Ectodermal cell (in vitro differentiated cells): ENCODE results near the gene ZGRF1.
A peak's percentile ranks its signal among the peaks of the same experiment; 100 is the strongest.

ENCODE experiments used
- H3K27ac ChIP-seq: 2 replicates; pipeline ENCODE4 v1.7.0; 2013; ENCODE audit warnings: mild to moderate bottlenecking, low read depth, low read length; ENCODE audit not compliant: insufficient read depth, poor library complexity, severe bottlenecking
- H3K27me3 ChIP-seq: 2 replicates; pipeline ENCODE4 v1.7.0; 2013; ENCODE audit warnings: mild to moderate bottlenecking, low read length; ENCODE audit not compliant: insufficient read depth, control insufficient read depth, poor library complexity, severe bottlenecking
- H3K36me3 ChIP-seq: one replicate; pipeline ENCODE4 v1.7.0; 2013; ENCODE audit warnings: low read length; ENCODE audit not compliant: control insufficient read depth, insufficient read depth
- H3K4me1 ChIP-seq: one replicate; pipeline ENCODE4 v1.7.0; 2013; ENCODE audit warnings: low read length; ENCODE audit not compliant: control insufficient read depth, insufficient read depth
- H3K4me3 ChIP-seq: 2 replicates; pipeline ENCODE4 v1.7.0; 2013; ENCODE audit warnings: low read depth, low read length, control low read depth; ENCODE audit not compliant: insufficient read depth
- H3K9me3 ChIP-seq: 2 replicates; pipeline ENCODE4 v1.7.0; 2013; ENCODE audit warnings: mild to moderate bottlenecking, low read length, moderate library complexity; ENCODE audit not compliant: control insufficient read depth
- whole genome bisulfite sequencing, 2 experiments: methylation state at CpG; one replicate each; pipeline ENCODE4 v1.1.7; 2013; ENCODE audit warnings: missing lambda C conversion rate in 2 of 2; 5-methylcytosine and 5-hydroxymethylcytosine counted together

ZGRF1 gene

GRCh38 chr4:112655270-112655669, 18.6 kb upstream of the ZGRF1 start:
- Histone ChIP-seq H3K36me3 (peaks cover 5% of the 10 kb centered on the region), H3K9me3 (no peaks in the 10 kb centered on the region), H3K4me3 (no peak overlapping the region), H3K4me1 (peaks cover 30% of the 10 kb centered on the region), H3K27ac (no peak overlapping the region), H3K27me3 (no peaks in the 10 kb centered on the region)
- WGBS, 2 experiments, result 43 to 47% methylated on average over 5 of the region's 5 CpGs

GRCh38 chr4:112652216-112652615, 15.5 kb upstream of the ZGRF1 start:
- Histone ChIP-seq H3K9me3 (no peaks in the 10 kb centered on the region), H3K4me1 (peaks cover 34% of the 10 kb centered on the region), H3K27me3 (no peaks in the 10 kb centered on the region), H3K36me3 (peaks cover 5% of the 10 kb centered on the region), H3K27ac (peak overlapping the region; percentile 40), H3K4me3 (peak overlapping the region; percentile 14)
- no CpG with 5 or more reads among the region's 1 CpG for WGBS, 2 experiments

DNA sequence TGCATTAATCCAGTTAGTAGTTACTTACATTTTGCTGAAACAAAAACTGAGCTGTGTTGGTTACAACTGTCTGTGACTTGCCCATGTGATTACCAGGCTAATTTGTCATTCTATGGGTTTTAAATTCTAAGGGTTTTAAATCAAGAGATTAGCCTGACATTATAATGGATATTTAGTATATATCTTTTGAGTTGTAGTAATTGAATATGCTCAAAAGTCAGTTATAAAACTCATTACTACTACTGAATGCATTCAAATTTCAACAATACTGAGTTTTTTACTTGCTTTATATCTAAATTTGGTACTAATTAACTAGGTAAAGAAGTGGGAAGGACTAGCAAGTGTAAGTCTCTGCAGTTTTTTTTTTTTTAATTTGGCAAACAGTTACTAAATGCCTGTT, 14.9 kb upstream of the ZGRF1 start:
- H3K9me3 ChIP-seq, result no peaks in the 10 kb centered on the region

GRCh38 chr4:112650332-112650731, 13.6 kb upstream of the ZGRF1 start:
- Histone ChIP-seq H3K4me3 (peak overlapping the region; percentile 14), H3K4me1 (peaks cover 38% of the 10 kb centered on the region), H3K27me3 (no peaks in the 10 kb centered on the region), H3K27ac (peak overlapping the region; percentile 38), H3K36me3 (peaks cover 6% of the 10 kb centered on the region), H3K9me3 (no peaks in the 10 kb centered on the region)
- WGBS, 2 experiments, result 7 to 13% methylated on average over 3 of the region's 4 CpGs

More for the DNA sequence above, 14.9 kb upstream of the ZGRF1 start:
- H3K4me3 ChIP-seq, result no peak overlapping the region
- peaks cover 38% of the 10 kb centered on the region for H3K4me1 ChIP-seq
- peaks cover 5% of the 10 kb centered on the region for H3K36me3 ChIP-seq
- no peaks in the 10 kb centered on the region for H3K27me3 ChIP-seq
- peak overlapping the region; percentile 18 for H3K27ac ChIP-seq

GRCh38 chr4:112649055-112649408, 12.3 kb upstream of the ZGRF1 start:
- WGBS, 2 experiments, result 0% methylated on average over 1 of the region's 2 CpGs; no CpG with 5 or more reads in 1 of the 2 experiments
- Histone ChIP-seq H3K4me1 (peaks cover 30% of the 10 kb centered on the region), H3K9me3 (no peaks in the 10 kb centered on the region), H3K36me3 (peaks cover 6% of the 10 kb centered on the region), H3K27me3 (no peaks in the 10 kb centered on the region), H3K4me3 (peak overlapping the region; percentile 48), H3K27ac (peak overlapping the region; percentile 86)

GRCh38 chr4:112648263-112649054, 11.8 kb upstream of the ZGRF1 start:
- peak overlapping the region; percentile 48 for H3K4me3 ChIP-seq
- H3K36me3 ChIP-seq, result peaks cover 6% of the 10 kb centered on the region
- peak overlapping the region; percentile 86 for H3K27ac ChIP-seq
- H3K4me1 ChIP-seq, result peaks cover 30% of the 10 kb centered on the region
- H3K9me3 ChIP-seq, result no peaks in the 10 kb centered on the region
- no peaks in the 10 kb centered on the region for H3K27me3 ChIP-seq
- WGBS, 2 experiments, result 2 to 6% methylated on average over 2 of the region's 3 CpGs

DNA sequence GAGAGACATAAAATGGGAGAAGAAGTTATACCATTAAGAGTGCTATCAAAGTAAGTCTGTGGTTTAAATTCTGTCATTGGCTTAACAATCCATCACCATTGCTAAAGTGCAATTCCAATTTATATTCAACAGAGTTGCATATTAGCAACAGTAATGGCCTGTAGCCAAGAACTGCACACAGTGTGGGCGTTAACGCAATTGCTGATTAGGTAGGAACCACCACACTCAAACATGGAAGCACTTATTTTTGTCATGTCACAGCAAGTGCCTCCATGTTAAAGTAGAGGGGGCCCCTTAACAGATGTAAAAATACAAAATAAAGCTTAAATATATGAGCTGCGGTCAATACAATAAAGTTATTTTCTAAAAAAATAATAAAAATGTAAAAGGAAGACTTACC, 11.1 kb upstream of the ZGRF1 start:
- 11 to 14% methylated on average over 2 to 3 of the region's 3 CpGs for WGBS, 2 experiments
- Histone ChIP-seq H3K27ac (peak overlapping the region; percentile 86), H3K36me3 (peaks cover 6% of the 10 kb centered on the region), H3K27me3 (no peaks in the 10 kb centered on the region), H3K4me3 (peak overlapping the region; percentile 48), H3K4me1 (peaks cover 25% of the 10 kb centered on the region), H3K9me3 (no peaks in the 10 kb centered on the region)

GRCh38 chr4:112646632-112647537, 10.2 kb upstream of the ZGRF1 start:
- Histone ChIP-seq H3K36me3 (peaks cover 6% of the 10 kb centered on the region), H3K4me1 (peaks cover 18% of the 10 kb centered on the region)
- 0 to 10% methylated on average over 3 to 5 of the region's 6 CpGs for WGBS, 2 experiments

DNA sequence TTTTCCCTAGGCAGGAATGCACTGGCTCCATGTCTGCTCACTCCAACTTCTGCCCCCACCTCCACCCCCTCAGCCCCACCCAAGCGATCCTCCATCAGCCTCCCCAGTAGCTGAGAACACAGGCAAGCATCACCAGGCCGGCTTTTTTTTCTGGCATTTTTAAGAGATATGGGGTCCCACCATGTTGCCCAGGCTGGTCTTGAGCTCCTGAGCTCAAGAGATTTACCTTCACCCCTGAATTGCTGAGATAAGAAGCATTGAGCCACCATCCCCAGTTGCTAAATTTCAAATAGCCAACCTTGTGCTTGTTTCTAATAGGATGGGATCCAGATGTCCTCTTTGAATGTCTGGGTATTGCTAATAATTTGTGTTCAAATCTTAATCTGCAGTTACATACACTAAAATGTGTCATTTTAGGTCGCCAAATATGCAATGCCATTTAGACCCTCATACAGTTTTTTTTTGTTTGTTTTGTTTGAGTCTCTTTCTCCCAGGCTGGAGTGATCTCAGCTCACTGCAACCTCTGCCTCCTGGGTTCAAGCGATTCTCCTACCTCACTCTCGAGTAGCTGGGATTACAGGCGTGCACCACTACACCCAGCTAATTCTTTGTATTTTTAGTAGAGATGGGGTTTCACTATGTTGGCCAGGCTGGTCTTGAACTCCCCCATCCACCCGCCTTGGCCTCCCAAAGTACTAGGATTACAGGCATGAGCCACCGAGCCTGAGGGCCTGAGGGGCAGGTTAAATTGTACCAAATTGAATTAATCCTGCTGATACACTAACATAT, 9.0 kb upstream of the ZGRF1 start:
- WGBS, 2 experiments, result 3 to 10% methylated on average over 6 to 7 of the region's 8 CpGs
- H3K27ac ChIP-seq, result peak overlapping the region; percentile 40
- peaks cover 9% of the 10 kb centered on the region for H3K4me1 ChIP-seq
- peaks cover 6% of the 10 kb centered on the region for H3K36me3 ChIP-seq
- peak overlapping the region; percentile 48 for H3K4me3 ChIP-seq
- H3K9me3 ChIP-seq, result no peaks in the 10 kb centered on the region
- no peaks in the 10 kb centered on the region for H3K27me3 ChIP-seq

More at GRCh38 chr4:112646632-112647537, 10.2 kb upstream of the ZGRF1 start:
- no peaks in the 10 kb centered on the region for H3K27me3 ChIP-seq
- peak overlapping the region; percentile 71 for H3K27ac ChIP-seq
- no peaks in the 10 kb centered on the region for H3K9me3 ChIP-seq
- H3K4me3 ChIP-seq, result peak overlapping the region; percentile 48
